Measurements from ENCODE around the gene FAM98A.

Gene FAM98A

DNA sequence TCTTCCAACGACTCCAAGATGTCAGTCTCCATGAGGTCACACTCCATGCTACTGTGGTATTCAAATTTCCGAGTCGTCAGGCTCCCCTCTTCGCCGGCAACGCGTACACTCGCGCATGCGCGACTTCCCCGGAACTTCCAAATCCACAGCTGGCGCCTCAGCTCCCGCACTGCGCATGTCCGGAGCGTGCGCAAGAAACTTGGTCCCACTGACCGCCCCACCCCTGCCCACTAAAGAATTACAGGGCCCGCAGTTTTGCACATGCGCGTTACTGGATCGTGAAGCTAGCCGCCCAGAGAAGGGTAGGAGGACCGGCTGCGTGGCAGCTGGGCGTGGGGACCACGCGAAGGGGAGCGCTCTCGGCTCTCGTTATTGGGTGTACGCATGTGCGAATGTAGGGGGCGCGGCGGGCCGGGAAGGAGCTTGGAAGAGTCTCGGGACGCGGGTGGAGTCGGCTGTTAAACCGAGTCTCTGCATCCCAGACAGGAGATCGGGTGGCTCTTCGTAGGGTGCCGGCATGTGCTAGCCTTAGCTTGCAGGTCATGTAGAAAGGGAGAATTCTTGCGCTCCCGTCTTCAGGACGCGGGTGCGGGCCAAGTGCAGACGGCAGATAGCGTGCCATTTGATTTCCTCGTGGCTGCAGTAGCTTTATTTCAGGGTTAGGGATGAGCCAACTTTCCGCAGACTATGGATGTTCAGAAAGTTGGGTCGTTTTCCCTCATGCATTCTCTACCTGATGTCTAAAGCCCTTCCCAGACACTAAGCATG, at the start of gene FAM98A:
FAM98A (minus strand) TSS at position 125 of the 768 bp plus-strand sequence; CDS start at position 47, 78 bp downstream.
- DNase-seq (ENCODE audit: low read depth) = peak; percentile 99
- TF ChIP-seq, protein P1, sequence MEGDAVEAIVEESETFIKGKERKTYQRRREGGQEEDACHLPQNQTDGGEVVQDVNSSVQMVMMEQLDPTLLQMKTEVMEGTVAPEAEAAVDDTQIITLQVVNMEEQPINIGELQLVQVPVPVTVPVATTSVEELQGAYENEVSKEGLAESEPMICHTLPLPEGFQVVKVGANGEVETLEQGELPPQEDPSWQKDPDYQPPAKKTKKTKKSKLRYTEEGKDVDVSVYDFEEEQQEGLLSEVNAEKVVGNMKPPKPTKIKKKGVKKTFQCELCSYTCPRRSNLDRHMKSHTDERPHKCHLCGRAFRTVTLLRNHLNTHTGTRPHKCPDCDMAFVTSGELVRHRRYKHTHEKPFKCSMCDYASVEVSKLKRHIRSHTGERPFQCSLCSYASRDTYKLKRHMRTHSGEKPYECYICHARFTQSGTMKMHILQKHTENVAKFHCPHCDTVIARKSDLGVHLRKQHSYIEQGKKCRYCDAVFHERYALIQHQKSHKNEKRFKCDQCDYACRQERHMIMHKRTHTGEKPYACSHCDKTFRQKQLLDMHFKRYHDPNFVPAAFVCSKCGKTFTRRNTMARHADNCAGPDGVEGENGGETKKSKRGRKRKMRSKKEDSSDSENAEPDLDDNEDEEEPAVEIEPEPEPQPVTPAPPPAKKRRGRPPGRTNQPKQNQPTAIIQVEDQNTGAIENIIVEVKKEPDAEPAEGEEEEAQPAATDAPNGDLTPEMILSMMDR (conservative IDR thresholded peaks at IDR 0.05; ENCODE audit: low read depth, low read length) = peak; percentile 28
- H3K4me3 ChIP-seq (ENCODE audit: low read depth, low read length) = peak within 1 kb of the TSS; percentile 99

DNA sequence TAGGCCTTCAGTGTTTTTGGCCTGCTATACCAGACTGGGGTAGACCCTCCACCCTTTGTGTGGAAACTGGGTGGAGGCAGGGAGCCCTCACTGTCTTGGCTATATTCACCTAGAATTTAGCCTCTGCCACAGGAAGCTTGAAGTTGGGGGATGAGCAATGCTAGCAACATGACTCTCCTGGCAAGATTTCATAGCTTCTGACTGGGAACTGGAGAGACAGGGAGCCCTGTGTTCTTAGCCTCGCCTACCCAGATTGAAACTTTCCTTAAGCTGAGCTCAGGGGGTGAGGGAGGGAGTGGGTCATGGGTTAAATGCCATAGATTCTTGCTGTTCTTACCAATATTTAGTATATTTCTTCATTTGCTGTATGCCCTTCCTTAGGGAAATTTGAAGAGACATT, 46.8 kb upstream of the FAM98A start:
- DNase-seq (ENCODE audit: low read depth) = peak; percentile 58
- TF ChIP-seq, protein P1 (conservative IDR thresholded peaks at IDR 0.05; ENCODE audit: low read depth, low read length) = no peak
- no peak overlapping the region for H3K4me3 ChIP-seq (ENCODE audit: low read depth, low read length)

DNA sequence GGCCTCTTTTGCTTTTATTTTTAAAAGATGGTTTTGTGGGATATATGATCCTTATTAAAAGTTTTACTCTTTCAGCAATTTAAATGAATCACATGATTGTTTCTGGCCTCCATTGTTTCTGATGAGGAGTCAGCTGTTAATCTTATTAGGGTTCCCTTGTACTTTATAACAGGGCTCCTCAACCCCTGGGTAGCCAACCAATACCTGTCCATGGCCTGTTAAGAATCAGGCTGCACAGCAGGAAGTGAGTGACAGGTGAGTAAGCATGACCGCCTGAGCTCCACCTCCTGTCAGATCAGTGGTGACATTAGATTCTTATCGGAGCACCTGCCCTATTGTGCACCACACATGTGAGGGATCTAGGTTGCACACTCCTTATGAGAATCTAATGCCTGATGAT, 45.1 kb upstream of the FAM98A start:
- H3K4me3 ChIP-seq (ENCODE audit: low read depth, low read length) = no peak overlapping the region
- TF ChIP-seq, protein P1 (conservative IDR thresholded peaks at IDR 0.05; ENCODE audit: low read depth, low read length) = no peak
- no peak for DNase-seq (ENCODE audit: low read depth)

DNA sequence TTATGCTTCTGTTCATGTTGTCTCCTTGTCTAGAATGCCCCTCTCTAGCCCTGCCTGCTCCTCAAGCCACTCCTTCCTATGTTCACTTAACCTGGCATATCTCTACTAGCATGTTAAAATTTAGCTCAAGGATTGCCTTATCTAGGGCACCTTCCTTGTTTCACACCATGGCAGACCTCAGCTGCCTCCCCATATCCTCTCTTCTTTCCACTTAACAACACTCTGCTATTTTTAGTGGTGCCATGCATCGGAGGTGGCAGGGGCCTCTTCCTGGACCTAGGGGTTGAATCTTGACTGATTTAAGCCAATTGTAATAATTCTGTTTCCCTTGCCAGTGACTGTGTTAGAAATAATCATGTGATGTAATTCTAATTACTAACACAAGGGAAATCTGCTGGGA, 36.9 kb upstream of the FAM98A start:
- no peak overlapping the region for H3K4me3 ChIP-seq (ENCODE audit: low read depth, low read length)
- DNase-seq (ENCODE audit: low read depth) = no peak
- TF ChIP-seq, protein P1 (conservative IDR thresholded peaks at IDR 0.05; ENCODE audit: low read depth, low read length) = no peak

DNA sequence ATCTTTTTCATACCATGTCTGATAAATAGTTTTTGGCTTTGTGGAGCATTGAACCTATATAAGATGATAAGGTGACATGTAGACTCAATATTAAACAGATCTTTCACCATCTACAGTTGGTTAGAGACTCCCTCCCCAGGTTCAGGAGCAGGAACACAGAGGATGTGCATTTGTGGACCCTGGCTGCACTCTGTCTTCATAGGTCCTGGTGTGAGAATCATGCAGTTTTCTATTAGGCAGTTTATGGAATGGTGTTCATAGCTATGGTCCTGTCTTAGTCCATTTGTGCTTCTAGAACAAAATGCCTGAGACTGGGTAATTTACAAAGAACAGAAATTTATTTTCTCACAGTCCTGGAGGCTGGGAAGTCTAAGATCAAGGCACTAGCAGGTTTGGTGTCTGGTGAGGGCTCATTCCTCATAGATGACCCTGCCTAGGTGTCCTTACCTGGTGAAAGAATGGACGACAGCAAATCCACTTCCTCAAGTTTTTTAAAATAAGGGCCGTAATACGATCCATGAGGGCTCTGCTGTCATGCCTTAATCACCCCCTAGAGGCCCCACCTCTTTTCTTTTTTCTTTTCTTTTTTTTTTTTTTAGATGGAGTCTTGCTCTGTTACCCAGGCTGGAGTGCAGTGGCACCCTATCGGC, 35.3 kb upstream of the FAM98A start:
- H3K4me3 ChIP-seq (ENCODE audit: low read depth, low read length) = no peak overlapping the region
- no peak for DNase-seq (ENCODE audit: low read depth)
- TF ChIP-seq, protein P1 (conservative IDR thresholded peaks at IDR 0.05; ENCODE audit: low read depth, low read length) = no peak

DNA sequence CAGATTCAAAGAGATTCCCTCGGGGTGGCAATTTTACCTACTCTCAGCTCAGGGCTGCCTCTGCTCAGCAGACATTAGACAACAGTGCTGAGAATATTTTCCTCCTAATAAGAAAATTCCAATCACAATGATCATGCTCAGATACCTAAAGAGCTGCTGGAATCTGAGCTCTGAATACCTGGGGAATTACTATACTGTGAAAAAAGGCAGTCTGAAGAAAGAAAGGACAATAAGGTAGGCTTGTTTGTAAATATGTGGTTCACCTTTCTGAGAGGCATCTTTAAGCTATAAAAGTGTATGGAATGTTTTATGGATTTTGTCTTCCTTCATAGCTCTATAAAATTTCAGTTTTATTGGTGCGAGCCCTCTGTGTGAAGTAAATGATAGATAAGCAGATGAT, 34.2 kb upstream of the FAM98A start:
- DNase-seq (ENCODE audit: low read depth) = no peak
- no peak overlapping the region for H3K4me3 ChIP-seq (ENCODE audit: low read depth, low read length)
- TF ChIP-seq, protein P1 (conservative IDR thresholded peaks at IDR 0.05; ENCODE audit: low read depth, low read length) = no peak

All from choroid plexus epithelial cell (primary cell).